GM21529 (cell line): ENCODE data around the gene HIGD1A.

Experiments used
- ATAC-seq: cut with Tn5 transposase; IDR thresholded peaks from one replicate; pipeline ENCODE4 v1.9.1; 2021; ENCODE audit not compliant: unreplicated experiment

HIGD1A gene

GRCh38 chr3:42804106-42804830 is at the start of gene HIGD1A:
Gene HIGD1A (minus strand): TSS chr3:42804490. CDS start chr3:42794253, 10,237 bp downstream.
- ATAC-seq: peak; percentile 98

GRCh38 chr3:42853739-42854302 is 49.5 kb upstream of the HIGD1A start:
- ATAC-seq: no peak

- ATAC-seq: no peak
Measured at GRCh38 chr3:42853056-42853455, 48.8 kb upstream of the HIGD1A start.

GRCh38 chr3:42852441-42852840 is 48.2 kb upstream of the HIGD1A start:
- no peak for ATAC-seq

- no peak for ATAC-seq
Measured at GRCh38 chr3:42851228-42851834, 47.0 kb upstream of the HIGD1A start.

- ATAC-seq: no peak
Measured at GRCh38 chr3:42850263-42850662, 46.0 kb upstream of the HIGD1A start.

GRCh38 chr3:42849017-42849416 is 44.7 kb upstream of the HIGD1A start:
- ATAC-seq: no peak

GRCh38 chr3:42847731-42848130 is 43.4 kb upstream of the HIGD1A start:
- no peak for ATAC-seq

GRCh38 chr3:42846685-42847522 is 42.6 kb upstream of the HIGD1A start:
- no peak for ATAC-seq

GRCh38 chr3:42844815-42845214 is 40.5 kb upstream of the HIGD1A start:
- ATAC-seq: no peak

GRCh38 chr3:42844412-42844713 is 40.1 kb upstream of the HIGD1A start:
- no peak for ATAC-seq

- ATAC-seq: no peak
Measured at GRCh38 chr3:42843713-42844411, 39.6 kb upstream of the HIGD1A start.

- no peak for ATAC-seq
Measured at GRCh38 chr3:42841332-42841731, 37.0 kb upstream of the HIGD1A start.

- ATAC-seq: peak; percentile 97
Measured at GRCh38 chr3:42839616-42840015, 35.3 kb upstream of the HIGD1A start.

GRCh38 chr3:42838571-42838970 is 34.3 kb upstream of the HIGD1A start:
- ATAC-seq: no peak

GRCh38 chr3:42836150-42837123 is 32.1 kb upstream of the HIGD1A start:
- ATAC-seq: no peak

GRCh38 chr3:42831321-42831713 is 27.0 kb upstream of the HIGD1A start:
- peak; percentile 53 for ATAC-seq

- no peak for ATAC-seq
Measured at GRCh38 chr3:42830437-42831320, 26.4 kb upstream of the HIGD1A start.
